LNCAP (cell line): ENCODE results near the gene ATP2B2.

Source experiments
- TF ChIP-seq, protein P1 (sequence below): fragments of 450-650 bp; IDR thresholded peaks from 2 replicates; pipeline ENCODE4 v1.5.1; 2017; ENCODE audit warnings: mild to moderate bottlenecking

The ATP2B2 gene

DNA sequence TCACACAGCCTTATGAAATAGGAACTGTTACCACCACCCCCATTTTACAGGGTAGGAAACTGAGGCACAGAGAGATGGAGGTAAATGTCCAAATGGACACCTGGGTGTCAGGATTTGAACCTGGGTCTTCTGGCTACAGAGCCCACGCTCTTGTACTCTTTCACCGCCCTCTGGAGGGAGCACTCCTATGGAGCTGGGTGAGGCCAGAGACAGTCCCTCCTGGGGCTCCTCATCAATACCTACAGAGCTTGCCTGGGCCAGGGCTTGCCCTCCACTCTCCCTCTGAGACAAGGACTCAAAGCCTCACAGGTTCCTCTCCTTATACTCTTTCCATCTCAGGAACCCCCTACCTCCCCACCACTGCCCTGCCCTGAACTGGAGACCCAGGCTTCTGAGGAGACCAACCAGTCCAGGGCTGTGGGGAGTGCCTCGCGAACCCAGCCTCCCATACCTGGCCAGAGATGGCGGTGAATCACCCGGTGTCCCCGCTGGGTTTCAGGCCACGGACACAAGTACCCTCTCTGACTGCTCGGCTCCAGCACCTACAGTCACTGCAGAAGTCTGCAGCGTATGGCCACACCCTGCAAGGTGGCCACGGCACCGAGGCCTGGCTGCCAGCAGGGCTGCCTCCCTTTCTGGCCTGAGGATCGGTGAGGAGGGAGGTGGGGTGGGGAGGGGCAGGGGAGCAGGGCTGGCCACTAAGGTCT is 22.1 kb upstream of the ATP2B2 start:
- TF ChIP-seq, protein P1, sequence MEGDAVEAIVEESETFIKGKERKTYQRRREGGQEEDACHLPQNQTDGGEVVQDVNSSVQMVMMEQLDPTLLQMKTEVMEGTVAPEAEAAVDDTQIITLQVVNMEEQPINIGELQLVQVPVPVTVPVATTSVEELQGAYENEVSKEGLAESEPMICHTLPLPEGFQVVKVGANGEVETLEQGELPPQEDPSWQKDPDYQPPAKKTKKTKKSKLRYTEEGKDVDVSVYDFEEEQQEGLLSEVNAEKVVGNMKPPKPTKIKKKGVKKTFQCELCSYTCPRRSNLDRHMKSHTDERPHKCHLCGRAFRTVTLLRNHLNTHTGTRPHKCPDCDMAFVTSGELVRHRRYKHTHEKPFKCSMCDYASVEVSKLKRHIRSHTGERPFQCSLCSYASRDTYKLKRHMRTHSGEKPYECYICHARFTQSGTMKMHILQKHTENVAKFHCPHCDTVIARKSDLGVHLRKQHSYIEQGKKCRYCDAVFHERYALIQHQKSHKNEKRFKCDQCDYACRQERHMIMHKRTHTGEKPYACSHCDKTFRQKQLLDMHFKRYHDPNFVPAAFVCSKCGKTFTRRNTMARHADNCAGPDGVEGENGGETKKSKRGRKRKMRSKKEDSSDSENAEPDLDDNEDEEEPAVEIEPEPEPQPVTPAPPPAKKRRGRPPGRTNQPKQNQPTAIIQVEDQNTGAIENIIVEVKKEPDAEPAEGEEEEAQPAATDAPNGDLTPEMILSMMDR: no peak

DNA sequence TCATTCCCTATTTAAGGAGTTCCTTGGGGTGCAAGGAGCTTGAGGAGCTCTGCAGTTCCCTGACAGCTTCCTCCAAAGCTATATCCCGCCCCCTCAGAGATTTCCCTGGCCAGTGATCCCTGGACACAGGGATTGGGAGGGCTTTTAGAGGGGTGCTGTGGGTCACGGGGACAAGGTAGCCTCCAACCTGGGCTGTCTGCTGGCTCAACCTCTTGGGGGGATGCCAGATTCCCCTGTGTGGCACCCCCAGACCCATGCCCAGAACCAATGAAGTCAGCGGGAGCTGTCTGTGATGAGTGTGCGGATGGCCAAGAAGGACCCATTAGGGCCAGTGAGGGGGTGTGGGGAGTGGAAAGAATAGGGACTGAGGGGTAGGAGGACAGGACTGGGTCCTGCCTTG is 21.0 kb upstream of the ATP2B2 start:
- TF ChIP-seq, protein P1: no peak

DNA sequence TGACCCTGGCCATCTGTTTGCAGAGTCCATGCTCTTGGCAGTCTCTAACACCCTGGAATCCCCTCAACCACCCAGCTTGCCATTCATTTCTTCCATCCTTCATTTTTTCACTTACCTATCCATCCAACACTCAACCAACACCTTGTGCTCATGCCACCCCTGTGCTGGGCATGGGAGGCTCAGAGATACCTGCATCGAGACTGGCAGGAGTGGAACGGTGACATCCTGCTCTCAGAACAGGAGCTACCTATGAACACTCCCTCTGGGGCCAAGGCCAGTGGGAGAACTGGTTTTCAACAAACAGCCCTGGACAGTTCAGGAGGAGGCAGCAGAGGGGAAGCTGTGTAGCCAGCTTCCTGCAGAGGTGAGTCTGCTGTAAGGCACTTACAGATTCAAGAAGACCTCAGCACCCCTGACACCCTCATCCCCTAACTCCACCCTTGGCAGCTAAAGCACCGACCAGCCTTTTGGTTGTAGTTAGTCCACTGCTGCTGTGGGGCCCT is 19.5 kb upstream of the ATP2B2 start:
- TF ChIP-seq, protein P1: no peak

DNA sequence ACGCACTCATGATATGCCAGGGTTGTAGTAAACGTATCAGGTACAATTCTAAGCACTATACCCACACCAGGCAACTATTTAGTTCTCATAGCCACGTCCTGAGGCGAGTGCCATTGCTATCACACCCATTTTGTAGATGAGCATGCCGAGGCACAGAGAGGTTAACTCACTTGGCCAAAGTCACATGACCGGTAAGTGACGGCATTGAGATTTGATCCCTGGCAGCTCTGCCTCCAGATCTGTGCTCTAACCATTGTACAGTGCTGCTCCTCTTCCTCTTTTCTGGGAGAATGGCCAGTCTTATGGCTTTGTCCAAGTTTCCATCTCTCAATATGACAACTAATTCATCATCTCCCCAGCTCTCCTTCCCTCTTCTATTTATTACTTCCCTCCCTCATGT is 18.9 kb upstream of the ATP2B2 start:
- TF ChIP-seq, protein P1: no peak

DNA sequence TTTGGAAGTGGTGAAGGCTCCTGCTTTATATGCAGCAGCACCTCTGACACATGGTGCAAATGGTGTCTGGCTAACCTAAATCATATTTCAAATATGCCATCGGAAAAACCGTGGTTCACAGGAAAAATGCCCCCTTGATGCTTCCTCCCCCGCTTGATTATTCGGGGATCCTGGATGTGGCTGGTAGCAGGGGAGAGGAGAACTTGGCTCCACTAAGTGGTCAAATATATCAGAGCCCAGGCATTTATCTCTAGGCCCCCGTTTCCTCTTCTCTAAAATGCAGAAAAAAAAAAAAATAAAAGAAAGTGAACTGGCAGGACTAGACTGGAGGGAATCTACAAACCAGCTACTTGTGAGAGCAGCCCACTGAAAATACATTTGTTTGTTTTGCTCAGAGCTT is 18.2 kb upstream of the ATP2B2 start:
- TF ChIP-seq, protein P1: no peak

DNA sequence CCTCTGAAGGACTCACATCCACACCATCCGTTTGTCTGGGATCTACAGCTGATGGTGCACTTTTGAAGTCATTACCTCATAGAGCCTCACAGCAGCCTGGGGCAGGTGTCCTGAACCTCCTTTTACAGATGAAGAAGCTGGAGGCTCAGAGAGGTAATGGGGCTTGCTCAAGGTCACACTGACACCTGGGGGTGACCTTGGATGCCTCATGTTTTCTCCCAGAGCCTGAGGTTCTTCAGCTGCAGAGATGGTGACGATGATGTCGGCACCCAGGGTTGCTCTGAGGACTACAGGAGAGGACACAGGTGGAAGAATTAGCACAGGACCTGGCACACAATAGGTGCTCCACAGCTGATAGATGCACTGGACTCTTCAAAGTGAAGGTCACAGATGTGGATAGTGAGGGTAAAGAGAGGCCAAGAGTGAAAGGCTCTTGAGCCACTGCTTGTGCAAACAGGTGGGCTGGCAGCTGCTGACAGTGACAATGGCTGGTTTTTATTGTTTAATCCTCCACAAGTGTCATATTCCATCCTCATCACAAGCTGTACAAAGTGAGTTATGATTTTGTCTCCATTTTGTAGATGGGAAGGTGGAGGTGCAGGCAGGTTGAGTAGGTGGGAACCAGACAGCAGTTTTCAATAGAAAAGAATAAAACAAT is 17.4 kb upstream of the ATP2B2 start:
- TF ChIP-seq, protein P1: no peak

DNA sequence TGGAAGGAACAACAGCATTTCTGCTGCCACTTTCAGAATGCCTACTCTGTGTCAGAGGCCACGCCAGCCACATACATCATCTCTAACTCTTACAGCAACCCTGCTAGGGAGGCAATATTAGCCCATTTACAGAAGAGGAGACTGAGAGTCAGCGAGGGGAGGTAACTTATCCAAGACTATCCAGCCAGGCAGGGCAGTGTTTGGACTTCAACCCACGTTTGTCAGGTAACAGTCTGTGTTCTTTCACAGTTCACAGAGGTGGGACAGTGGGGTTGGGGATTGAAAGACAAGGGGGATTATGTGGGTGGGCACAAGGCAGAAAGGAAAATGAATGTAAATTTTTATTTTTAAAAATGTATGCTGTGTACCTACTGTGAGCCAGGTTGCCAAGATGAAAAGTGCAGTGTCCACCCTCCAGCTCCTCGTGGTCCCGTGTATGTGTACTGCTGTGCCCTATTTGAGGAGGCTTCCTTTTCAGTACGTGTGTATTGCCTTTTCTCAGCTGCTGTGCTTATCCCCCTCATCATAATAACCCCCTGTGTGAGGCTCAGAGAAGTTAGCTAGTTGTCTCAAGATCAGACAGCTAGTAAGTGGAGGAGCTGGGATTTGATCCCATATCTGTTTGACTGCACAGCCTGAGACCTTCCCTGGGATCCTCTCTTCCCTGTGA is 16.5 kb upstream of the ATP2B2 start:
- TF ChIP-seq, protein P1: no peak
